ENCODE results near the gene HPDL.

DNA sequence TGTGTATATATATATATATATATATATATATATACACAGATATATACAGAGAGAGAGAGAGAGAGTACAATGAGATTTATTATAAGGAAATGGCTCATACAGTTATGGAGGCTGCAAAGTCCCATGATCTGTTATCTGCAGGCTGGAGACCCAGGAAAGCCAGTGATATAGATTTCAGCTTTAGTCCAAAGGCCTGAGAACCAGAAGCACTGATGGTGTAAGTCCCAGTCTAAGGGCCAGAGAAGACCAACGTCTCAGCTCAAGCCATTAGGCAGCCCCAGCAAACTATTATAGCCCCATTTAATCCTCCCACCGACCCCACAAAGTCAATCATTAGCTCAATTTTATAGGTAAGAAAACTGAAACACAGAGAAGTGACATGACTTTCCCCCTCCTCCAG lies 35.0 kb upstream of the HPDL start:
- TF ChIP-seq POLR2A (IDR thresholded peaks at IDR 0.05; ENCODE audit: low read depth, low read length) (no peak), TAF1 (IDR thresholded peaks at IDR 0.05; ENCODE audit: low read depth, low read length) (no peak)
